GM21381 (cell line): ENCODE measurements around the gene SMC3.
"Not testable (repeated sequence)": the region's sequence is repeated elsewhere in the genome, so short reads cannot be mapped to it uniquely, and the experiment has no call there.

ENCODE experiments used
- ATAC-seq: cut with Tn5 transposase; IDR thresholded peaks from one replicate; pipeline ENCODE4 v1.9.1; 2021; ENCODE audit warnings: mild to moderate bottlenecking, moderate library complexity; ENCODE audit not compliant: unreplicated experiment

The SMC3 gene

DNA sequence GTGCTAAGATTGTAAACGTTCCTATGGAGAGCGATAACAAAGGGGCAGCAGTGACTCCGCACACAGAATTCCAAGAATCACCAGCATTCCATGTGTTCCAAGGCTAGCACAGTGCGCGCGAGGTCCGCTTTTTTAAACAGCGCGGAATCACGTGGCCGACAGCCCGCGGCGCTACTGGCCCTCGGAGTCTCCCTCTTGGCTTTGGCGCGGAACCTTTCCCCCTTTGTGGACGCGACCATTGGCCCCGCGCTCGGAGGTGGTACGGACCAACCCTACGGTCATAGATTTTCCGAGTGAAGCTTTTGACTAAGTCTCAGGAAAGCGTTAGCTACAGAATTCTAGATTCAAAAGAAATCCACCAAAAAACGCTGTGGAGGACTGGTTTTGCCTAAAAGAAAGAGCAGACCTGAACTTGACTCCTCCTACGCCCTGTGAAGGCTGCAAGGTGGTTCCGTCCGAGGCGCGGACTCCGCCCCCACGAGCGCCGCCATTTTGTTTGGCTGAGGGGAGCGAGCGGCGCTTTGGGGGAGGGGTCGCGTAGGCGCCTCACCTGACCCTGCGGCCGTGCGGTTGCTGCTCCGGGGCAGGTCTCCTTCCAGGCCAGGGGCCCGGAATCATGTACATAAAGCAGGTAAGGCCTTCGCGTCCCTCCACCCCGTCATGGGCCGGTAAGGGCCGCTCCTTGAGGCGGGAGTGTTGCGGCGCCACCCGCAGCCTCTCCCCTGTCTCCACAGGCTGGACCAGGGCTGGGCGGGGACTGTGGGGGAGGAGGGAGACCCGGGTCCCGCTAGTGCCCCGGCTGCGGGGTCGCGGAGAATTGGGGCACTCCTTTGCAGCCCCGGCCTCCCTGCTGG, at the start of gene SMC3:
TSS of gene SMC3 (plus strand) at position 495 of the 854 bp plus-strand sequence. CDS start at position 617, 122 bp downstream.
- peak; percentile 86 for ATAC-seq

DNA sequence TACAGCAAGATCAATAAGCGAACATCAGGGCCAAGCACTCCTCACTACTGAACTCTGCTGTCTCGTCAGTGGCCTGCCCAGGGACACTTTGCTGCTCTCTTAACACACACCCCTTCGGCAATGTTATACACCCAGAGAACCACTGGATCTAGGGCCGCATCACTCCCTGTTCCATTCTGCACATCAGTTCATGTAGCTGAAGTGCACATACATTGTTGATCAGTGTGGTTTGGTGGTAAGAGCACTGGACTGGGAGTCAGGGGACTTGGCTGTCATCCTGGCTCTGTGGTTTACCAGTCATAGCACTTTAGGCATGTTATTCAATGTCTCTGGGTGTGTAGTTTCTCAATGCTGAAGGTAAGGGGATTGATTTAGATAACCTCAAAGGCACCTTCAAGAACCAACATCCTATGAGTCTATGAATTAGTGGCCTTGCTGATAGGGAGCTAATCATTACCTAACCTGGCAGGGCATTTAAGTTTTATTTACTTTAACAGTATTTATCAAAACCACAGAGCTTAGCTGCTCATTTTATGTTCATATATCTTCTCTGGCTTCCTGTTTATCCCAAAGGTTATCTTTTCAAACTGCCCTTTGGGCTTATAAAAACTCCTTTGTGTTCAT, 45.0 kb upstream of the SMC3 start:
- no peak for ATAC-seq

DNA sequence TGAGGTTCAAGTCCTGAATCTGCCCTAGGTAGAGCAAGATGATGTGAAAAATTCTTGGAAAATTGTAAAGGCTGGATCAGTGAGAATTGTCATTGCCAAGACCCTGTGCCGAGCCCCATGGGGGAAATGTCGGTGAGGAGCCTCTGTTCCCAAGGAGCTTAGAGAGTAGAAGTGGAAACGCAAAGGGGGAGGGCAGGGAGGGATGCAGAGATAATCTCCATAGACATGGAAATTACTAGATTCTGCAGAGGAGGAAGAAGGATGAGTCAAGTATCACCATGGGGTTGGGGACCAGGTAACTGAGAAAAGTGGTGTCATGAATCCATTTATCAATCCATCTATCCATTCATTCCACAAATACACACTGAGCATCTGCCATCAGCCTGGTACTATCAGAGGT, 43.8 kb upstream of the SMC3 start:
- ATAC-seq, result no peak

DNA sequence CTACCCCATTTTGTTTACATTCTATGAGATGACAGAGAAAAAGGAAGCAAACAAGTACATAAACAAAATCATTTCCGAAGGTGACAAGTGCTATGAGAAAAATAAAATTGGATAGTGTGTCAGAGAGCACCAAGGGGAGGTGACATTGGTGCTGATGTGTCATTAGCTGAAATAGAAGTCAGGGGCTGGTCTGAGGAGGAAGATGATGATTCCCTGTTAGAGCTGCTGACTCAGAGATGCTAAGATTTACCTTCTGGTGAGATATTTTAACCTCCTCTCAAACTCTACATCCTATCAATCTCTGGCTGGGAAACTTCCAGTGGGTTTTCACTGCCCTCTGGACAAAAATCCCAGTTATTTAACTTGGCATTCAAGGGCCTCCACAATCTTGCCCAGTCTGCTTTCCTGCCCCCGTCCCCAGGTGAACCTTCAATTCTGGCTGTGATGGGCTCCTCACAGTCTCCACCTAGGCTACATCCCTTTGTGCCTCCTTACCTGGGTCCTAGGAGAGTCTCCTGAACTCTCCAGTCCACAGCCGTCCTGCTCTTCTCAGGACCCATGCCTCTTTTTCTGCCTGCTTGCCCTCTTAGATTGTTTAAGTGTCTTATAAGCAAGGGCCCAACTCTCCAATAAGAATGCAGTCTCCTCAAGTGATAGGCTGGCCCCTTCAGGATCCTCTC, 43.2 kb upstream of the SMC3 start:
- ATAC-seq, result no peak

DNA sequence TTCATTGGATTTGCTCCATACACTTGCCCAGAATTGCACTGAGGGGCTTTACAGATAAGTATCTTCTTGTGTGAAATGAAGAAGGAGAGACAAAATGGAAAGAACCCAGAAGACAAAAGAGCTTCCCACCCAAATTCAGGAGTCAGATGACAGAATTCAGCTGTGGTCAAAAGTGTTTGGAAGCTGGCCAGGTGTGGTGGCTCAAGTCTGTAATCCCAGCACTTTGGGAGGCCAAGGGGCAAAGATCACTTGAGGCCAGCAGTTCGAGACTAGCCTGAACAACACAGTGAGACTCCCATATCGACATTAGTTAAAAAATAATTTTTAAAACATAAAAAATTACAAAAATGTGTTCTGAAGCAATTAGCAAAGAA, 42.6 kb upstream of the SMC3 start:
- ATAC-seq, result no peak

DNA sequence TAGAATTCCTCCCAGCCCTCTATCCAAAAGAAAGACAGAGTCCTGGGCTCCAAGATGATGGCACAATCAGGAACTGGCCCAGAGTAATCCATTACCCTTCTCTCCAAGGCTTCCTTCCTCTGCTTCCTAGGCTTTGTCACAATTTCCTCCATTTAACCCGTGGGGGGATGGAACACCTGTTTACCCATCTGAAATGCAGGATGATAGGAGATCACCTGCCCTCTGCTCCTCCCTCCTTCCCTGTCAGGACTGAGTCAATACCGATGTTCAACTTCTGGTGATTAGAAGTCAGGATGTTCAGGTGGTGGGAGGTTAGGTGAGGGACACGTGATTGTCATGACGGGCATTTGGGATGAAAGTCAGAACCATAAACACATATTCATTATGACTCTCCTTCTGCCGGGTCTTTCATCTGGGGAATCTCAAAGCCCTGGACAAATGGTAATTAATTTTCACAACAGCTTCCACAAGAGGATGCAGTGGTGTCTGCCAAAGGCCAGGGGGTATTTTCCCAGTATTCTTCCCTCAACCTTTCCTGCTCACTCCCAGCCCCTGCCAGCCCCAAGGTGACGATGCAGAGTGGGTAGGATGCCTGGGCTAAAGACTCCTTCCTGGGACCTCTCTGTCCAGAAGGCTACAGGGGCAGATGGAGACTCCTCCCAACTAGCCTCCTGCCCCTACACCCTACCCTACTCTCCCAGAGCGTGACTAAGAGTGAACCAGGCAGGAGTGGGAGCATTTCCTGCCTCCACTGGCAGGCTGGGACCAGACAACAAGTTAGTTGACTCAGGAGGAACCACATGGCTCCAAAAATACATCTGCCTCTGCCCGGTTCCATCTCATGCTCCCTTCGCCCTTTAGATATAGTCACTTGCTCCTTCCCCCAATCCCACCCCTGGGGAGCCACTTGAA, 41.9 kb upstream of the SMC3 start:
- no peak for ATAC-seq

GRCh38 chr10:110527731-110528171, 39.7 kb upstream of the SMC3 start:
- no peak for ATAC-seq

- no peak for ATAC-seq
Measured at GRCh38 chr10:110528224-110528996, 39.1 kb upstream of the SMC3 start.

DNA sequence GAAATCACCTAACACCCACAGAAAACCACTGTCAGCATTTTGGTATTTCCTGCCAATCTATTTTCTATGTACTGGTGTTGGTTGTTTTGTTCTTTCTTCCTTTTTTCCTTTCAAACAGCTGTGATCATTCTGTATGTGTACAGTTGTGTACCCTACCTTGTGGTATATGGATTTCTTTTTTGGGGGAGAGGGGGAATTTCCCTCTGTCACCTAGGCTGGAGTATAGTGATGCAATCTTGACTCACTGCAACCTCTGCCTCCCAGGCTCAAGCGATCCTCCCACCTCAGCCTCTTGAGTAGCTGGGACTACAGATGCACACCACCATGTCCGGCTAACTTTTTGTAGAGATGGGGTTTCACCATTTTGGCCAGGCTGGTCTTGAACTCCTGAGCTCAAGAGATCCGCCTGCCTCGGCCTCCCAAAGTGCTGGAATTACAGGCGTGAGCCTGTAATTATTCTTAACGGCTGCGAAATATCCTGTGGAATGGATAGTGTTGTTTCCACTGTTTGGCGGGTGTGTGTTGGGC, 38.4 kb upstream of the SMC3 start:
- peak; percentile 75 for ATAC-seq

GRCh38 chr10:110529596-110530011, 37.9 kb upstream of the SMC3 start:
- ATAC-seq, result peak; percentile 39

DNA sequence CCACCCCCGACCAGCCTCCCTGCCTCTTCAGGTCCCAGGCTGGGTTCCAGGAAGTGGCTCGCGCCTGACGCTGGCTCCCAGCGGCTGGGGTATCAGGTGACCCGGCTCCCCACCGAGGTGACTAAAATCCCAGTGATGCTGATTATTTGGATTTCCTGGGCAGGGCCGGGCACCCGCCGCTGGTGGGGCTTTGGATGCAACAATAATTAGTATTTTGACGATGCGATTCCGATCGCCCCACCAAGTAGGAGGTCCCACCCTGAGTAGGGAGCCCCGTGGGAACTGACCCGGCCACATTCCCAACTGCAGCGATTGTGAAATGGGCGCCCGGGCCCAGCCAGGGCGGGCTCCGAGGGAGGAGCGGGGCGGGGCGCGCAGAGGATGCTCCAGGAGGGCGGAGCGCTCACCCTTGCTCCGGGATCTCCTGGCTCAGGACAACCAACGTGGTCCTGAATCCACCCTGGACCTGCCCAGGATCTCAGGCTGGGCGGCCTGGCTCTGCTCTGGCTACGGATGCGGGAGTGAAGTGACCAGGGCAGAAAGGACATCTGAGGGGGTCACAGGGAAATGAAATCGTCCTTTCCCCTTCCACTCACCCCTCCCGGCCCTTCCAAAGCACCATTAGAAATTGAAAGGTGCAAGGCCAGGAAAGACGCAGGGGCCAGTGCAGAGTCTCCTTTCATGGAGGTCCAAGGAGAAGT, 37.2 kb upstream of the SMC3 start:
- peak; percentile 5 for ATAC-seq

- no peak for ATAC-seq
Measured at GRCh38 chr10:110531687-110532086, 35.8 kb upstream of the SMC3 start.

- ATAC-seq, result not testable (repeated sequence)
Measured at GRCh38 chr10:110532628-110533027, 34.9 kb upstream of the SMC3 start.

DNA sequence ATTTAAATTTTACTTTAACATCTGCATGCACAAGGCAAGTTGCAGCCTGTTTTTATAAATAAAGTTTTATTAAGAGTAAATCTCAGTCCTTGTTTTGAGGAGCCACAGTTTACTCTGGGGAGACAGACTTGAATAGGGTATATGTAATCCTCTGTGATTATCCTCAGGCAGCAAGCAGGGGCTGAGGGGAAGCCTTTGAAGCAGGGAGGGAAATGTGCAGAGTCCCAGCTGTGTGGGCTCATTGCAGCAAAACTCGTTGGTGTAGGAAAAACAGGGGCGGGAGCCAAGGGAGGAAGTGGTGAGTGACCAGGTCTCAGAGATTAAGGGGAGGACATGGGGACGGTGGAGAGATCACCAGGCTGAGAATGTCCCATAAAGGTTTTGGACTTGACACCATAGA, 34.3 kb upstream of the SMC3 start:
- ATAC-seq, result no peak

GRCh38 chr10:110534571-110534970, 32.9 kb upstream of the SMC3 start:
- ATAC-seq, result no peak

DNA sequence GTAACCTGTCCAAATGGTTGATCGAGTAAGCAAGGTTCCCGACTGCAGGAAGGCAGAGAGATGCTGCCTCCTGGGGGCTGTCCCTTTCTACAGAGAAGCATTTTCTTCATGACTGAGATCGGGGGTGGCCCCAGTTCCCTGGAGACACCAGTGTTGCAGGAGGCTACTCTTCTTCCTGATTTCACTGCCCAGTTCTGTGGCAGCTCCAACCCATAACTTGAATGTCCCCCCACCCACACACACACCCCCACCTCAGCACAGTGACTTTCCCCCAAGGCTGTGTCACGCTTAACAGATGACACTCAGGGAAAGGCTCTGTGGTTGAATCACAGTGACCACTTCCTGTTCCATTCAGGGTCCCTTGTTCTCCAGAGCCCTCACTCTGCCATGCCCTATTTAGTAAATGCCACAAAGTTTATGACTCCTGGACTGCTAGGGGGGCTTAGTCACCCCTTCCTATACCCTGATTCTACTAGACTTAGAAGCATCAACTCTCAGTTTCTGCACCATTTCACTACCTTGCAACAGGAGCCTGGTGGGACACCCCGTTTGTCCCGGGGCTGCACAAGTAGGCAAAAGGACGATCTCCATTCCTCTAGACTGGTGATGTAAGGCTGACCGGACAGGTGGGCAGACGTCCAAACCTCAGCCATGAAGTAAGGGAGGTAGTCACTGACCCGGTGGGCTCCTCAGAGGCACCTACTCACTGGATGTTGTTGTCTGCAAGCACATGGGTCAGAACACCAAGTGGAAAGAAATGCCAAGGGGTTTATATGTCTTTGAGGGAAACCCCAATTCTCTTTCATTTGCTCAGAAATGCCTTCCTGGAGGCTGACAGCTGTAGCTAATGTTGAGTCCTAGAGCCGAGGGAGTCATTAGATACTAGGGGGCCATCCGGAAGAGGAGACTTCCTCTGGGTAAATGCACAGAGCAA, 31.3 kb upstream of the SMC3 start:
- peak; percentile 88 for ATAC-seq

GRCh38 chr10:110539091-110539490, 28.4 kb upstream of the SMC3 start:
- ATAC-seq, result no peak

DNA sequence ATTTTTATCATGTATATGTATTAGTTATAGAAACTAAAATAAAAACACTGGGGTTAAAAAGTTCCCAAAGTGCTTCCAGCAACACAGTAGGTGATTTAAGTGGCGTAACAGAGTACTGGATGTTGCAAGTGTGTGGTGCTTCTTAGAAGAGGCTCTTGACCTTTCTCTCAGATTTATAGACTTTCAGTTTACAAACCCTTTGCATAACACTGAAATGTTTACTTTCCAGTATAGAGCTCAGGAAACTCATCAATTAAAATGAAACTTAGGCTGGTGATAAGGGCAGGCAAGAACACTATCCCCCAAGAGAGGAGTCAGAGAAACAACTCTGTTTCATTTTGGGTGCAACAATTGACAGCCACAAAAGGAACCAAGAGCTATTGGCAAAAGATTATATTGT, 27.5 kb upstream of the SMC3 start:
- no peak for ATAC-seq
